ENCODE results near the gene TMEM131L.
"Not testable (repeated sequence)": the region's sequence is repeated elsewhere in the genome, so short reads cannot be mapped to it uniquely, and the experiment has no call there.

Gene TMEM131L

DNA sequence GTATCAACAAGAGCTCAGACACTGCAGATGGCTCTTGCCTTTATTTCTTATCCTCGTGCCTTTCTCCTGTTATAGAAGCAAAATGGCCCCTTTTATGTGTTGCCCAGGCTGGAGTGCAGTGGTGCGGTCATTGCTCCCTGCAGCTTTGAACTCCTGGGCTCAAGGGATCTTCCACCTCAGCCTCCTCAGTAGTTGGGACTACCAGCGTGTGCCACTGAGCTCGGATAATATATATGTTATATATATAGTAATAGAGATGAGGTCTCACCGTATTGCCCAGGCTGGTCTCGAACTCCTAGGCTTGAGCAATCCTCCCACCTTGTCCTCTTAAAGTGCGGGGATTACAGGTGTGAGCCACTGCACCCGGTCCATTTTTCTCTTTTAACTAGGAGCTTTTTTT, 79.7 kb downstream of the TMEM131L start:
- DNase-seq: no peak

DNA sequence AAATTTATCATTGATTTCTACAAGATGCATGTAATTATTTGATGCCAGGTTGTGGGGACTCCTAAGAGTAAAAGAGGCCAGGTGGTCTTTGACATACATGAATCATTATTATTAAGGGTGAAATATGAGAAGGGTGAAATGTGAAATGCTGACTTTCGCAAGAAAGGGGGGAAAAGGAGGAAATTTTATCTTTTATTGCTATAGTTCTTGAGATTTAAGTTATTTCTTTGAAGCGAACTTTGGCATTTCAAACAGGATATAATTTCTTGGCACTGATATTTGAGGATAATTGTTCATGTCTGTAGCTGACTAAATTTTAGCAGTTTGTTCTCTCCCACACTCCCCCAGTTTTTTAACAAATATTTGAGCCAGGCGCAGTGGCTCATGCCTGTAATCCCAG, 80.1 kb downstream of the TMEM131L start:
- no peak for DNase-seq

- no peak for DNase-seq
Observed at GRCh38 chr4:153547520-153547919, 81.4 kb downstream of the TMEM131L start.

GRCh38 chr4:153548907-153549306, 82.7 kb downstream of the TMEM131L start:
- not testable (repeated sequence) for DNase-seq

DNA sequence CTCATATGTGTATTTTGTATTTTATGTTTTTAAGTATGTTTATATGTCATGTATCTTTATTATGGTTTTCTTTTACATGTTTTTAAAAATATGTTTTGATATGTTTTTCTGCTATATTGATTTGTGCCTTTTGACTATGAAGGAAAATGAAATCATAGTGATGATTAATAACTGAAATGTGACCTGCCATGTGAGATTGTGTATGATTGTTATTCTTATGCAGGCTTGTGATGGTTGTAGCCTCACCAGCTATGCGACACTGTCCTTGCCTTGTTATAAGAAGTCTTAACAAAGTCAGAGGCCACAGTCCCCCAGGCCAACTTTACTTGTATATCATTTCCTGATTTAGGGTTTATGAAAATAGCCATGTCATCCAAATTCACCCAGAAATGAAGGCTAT, 83.2 kb downstream of the TMEM131L start:
- DNase-seq: no peak

DNA sequence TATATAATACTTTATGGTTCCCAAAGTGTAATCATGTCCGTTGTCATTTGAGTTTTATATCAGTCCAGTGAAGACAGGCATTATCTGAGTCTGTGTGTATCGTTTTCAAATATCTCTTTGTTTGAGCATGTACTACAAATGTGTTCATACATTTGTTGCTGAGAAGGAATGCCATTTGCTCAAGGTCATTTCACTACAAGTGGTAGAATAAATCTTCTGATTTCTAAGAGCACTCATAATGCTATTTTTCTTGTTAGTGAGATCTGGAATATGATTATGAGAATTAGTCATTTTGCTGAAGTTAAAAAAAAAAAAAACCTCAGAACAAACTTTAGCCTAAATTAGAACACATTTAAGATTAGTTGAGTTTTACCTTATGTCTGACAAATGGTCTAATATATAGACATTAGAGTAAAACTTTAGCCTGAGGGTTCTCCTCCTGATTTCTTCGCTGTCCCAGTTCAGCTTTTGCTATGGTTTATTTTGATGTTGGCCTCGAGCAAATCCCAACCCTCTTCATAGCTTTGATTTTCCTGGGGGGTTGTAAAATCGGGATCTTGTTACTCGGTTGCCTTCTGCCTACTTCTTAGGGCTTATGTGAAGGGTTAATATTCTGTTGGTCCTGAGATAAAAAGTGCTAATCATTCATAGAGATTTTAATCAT, 87.1 kb downstream of the TMEM131L start:
- DNase-seq: no peak

DNA sequence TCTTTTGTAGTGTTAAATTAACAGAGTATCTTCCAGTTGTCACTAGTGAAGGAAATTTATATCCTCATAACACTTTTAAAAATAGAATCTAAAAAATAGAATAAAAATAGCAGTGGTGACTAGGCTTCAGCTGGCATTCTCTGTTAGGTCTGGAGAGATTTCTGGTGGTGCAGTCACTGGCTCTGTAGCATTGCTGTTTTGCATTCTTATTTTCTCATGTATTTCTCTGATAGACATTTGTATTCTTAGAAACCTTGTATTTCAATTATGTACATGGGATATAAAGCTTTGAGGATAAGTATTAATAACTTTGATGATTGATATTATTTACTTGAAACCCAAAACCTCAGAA, 87.6 kb downstream of the TMEM131L start:
- no peak for DNase-seq

- no peak for DNase-seq
Observed at GRCh38 chr4:153555730-153556434, 89.7 kb downstream of the TMEM131L start.

DNA sequence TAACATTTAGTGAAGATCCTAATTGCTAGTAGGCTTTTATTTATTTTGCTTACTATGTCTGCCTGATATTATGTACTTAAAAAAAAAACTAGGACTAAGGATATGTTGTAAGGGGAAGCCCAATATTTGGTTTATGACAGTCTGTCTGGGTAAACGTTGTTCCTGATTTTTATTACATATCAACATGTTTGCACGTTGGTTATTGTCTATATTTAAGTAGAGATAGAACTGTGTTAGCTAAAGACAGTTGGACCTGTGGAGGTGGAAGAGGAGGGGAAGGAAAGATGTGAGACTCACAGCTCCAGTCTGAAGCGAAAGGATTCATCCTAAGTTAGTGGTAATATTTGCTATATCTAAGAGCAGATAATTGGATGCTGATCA, 90.3 kb downstream of the TMEM131L start:
- DNase-seq: no peak

- no peak for DNase-seq
Observed at GRCh38 chr4:153560908-153561307, 94.7 kb downstream of the TMEM131L start.

DNA sequence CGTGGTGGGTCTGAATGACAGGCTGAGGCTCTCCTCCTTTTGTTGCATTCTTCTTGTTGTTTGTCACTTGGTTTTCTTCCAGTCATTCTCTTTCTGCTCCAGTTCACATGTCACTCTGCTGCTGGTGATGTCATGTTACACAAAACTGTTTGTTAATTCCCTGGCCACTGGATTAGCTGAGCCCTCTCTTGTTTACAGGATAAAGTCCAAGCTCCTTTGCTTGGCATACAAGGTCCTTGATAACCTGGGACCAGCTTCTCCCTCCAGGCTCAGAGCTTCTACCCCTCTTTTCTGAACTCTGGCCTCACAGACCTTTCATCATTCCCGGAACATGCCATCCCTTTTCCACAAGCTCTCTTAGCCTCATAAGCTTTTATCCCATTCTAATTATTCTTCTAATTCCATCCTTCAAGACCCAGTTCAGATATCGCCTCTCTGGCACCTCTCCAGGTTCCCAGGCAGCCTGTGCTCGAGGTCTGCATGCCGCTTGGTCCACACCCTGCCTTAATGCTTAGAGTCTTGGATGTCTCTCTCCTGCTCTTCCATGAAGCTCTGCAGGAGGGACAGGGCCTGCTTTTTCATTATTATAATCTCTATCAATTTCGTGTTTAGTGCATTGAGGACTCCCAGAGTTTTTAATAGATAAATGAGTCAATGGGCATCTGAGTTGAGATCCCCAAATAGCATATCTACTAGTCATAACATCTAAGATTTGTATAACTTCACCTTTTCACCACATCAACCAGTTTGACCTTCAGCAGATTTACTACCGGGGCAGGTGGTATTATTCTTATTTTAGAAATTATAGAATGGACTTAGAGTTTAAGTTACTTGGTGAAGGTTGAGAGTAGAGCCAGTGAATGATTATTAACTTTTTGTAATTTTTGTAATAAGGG, 98.7 kb downstream of the TMEM131L start:
- no peak for DNase-seq

DNA sequence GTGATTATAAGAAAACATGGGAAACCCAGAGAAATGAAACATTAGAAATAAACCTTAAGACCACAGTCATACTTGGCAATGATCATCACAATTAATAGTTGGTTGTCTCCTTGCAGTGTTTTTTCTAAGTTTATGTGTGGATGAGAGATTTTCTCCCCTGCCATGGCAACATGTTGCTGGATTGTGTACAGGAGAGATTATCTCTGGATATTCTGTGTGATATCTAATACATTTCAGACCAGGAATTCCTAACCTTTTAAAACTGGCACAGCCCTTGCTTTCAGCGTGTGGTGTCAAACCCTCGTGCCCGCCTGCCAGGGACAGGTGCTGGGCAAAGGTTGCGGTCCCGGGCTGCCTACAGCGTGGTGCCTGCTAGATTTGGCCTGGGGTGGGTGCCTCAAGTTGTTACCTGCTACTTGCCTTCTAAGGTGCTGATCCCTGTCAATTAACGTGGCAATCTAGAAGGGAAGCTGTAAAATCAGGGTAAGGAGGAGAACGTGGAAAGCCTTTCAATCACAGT, 100.5 kb downstream of the TMEM131L start:
- no peak for DNase-seq

- DNase-seq: not testable (repeated sequence)
Observed at GRCh38 chr4:153567660-153568059, 101.5 kb downstream of the TMEM131L start.

DNA sequence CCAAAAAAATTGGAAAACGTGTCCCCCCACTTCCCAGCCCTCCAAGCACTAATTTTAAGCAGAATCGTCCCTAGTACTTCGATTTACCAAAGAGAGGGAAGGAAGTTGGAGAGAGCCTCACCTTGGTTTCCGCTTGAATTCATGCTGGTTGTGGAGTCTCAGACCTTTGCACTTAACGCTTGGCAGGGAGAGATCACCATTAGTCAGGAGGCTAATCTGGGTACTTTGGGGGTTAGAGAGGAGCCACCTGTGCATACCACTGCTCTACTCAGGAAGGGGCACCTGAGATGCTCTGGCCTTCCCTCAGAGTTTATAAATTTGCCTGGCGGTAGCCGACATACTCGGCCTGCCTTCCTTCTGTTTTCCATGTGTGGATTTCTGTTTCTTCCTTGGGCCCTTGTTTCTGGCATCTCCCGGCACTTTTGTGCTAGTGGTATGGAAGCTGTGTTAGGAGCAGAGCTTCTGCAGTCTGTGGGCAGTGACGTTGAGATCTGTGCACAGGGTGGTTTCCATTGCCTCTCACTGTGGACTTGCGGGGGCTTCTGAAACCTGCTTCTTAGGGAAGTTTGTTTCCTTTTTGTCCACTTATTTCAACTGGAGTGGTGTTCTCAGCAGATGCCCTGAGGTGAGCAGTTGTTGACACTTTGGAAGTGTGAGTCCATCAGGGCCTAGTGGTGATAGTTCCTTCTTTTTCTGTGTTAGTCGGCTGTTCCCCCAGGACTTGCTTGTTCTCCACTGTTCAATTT, 104.2 kb downstream of the TMEM131L start:
- no peak for DNase-seq

- DNase-seq: no peak
Observed at GRCh38 chr4:153571006-153571545, 104.9 kb downstream of the TMEM131L start.

GRCh38 chr4:153572609-153573008, 106.4 kb downstream of the TMEM131L start:
- no peak for DNase-seq

GRCh38 chr4:153573221-153573620, 107.1 kb downstream of the TMEM131L start:
- no peak for DNase-seq

DNA sequence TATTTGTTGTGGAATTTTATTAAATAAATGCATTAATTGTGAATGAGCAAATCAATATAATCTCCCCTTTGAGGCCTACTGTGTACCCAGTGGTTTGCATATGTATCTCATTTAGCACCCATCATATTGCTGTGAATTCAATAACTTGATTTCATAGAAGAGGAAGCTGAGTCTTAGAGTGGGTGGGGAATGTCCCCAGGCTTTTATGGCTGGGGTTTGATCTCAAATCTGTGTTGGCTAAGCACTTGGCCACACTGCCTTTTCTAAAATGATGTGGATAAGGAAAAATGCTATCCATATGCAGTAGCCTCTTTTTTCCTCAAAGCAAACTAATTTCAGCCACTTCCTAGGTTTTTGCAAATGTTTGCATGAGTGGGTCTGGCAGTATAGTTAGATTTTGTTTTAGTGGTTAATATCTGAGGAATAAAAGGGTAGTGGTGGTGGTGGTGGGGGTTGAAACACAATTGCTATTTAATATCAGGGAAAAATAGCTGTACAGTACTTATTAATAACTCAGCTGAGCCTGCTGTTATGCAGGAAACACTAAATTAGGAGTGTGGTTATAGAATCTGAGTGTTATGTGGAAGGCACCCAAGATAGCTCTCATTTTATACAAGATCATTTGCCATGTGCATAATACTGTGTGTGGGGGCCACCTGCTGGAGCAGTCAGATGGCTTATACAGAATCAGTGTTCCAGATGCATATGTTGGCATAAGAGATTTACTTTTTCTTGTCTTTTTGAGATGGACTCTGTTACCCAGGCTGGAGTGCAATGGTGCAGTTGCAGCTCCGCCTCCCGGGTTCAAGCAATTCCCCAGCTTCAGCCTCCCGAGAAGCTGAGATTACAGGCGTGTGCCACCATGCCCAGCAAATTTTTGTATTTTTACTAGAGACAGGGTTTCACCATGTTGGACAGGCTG, 108.0 kb downstream of the TMEM131L start:
- peak; percentile 42 for DNase-seq

- no peak for DNase-seq
Observed at GRCh38 chr4:153576443-153576774, 110.2 kb downstream of the TMEM131L start.

DNA sequence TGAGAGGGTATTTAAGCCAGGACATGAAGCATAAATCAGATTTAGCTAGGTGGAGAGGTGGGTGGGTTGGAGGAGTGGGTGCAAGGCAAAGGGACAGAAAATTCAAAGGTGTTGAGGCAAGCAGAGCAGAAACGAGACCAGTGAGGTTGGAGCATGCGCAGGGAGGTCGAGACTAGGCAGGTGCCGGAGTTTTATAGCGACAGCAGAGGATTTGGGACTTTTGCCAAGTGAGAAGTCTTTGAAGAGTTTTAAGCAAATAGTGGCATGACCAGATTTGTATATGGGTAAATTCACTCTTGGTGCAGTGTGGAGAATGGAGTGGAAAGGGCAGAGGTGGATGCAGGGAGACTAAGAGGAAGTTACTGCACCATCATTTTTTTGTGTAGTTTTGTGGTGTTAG, 110.9 kb downstream of the TMEM131L start:
- DNase-seq: no peak

- DNase-seq: no peak
Observed at GRCh38 chr4:153579410-153579809, 113.2 kb downstream of the TMEM131L start.
